DOHH2 (cell line): ENCODE measurements around the gene PC.

Experiments
- H3F3A ChIP-seq: fragments of 200-600 bp; sonication (generic), shearing (Covaris generic); 2 replicates; pipeline ENCODE4 v1.6.0; 2016; ENCODE audit warnings: antibody characterized with exemption, mild to moderate bottlenecking; ENCODE audit not compliant: control insufficient read depth, insufficient read depth
- H3K27ac ChIP-seq: fragments of 200-600 bp; sonication (generic); 2 replicates; pipeline ENCODE4 v1.5.1; 2014; ENCODE audit warnings: low read depth, mild to moderate bottlenecking, low read length, moderate library complexity
- H3K27me3 ChIP-seq: fragments of 200-600 bp; sonication (generic); 2 replicates; pipeline ENCODE4 v1.6.1; 2014; ENCODE audit warnings: mild to moderate bottlenecking, low read length, mixed read lengths; ENCODE audit not compliant: control insufficient read depth
- H3K36me3 ChIP-seq: fragments of 200-600 bp; sonication (generic); 2 replicates; pipeline ENCODE4 v1.6.1; 2014; ENCODE audit warnings: mild to moderate bottlenecking, low read length, moderate library complexity, mixed read lengths; ENCODE audit not compliant: control insufficient read depth
- H3K4me1 ChIP-seq: fragments of 200-600 bp; sonication (generic); 2 replicates; pipeline ENCODE4 v1.6.1; 2014; ENCODE audit warnings: mild to moderate bottlenecking, low read length, mixed read lengths; ENCODE audit not compliant: control insufficient read depth
- H3K4me2 ChIP-seq: fragments of 200-600 bp; sonication (generic); 2 replicates; pipeline ENCODE4 v1.6.0; 2014; ENCODE audit warnings: mild to moderate bottlenecking, low read length, moderate library complexity
- H3K4me3 ChIP-seq: fragments of 200-600 bp; sonication (generic); 2 replicates; pipeline ENCODE4 v1.5.1; 2014; ENCODE audit warnings: mild to moderate bottlenecking, low read length, mixed read lengths
- H3K79me2 ChIP-seq: fragments of 200-600 bp; sonication (generic); 2 replicates; pipeline ENCODE4 v1.6.1; 2014; ENCODE audit warnings: mild to moderate bottlenecking, low read length, mixed read lengths; ENCODE audit not compliant: control insufficient read depth
- H3K9me2 ChIP-seq: fragments of 200-600 bp; sonication (generic); replicated peaks from 2 replicates; pipeline ENCODE4 v1.6.1; 2014; ENCODE audit warnings: mild to moderate bottlenecking, low read length, mixed read lengths; ENCODE audit not compliant: control insufficient read depth
- H3K9me3 ChIP-seq: fragments of 200-600 bp; sonication (generic); 2 replicates; pipeline ENCODE4 v1.6.1; 2014; ENCODE audit warnings: antibody characterized with exemption, low read length, mixed read lengths; ENCODE audit not compliant: control insufficient read depth, insufficient read depth
- H4K20me1 ChIP-seq: fragments of 200-600 bp; sonication (generic); 2 replicates; pipeline ENCODE4 v1.6.0; 2014; ENCODE audit warnings: low read depth, mild to moderate bottlenecking, antibody characterized with exemption, low read length, moderate library complexity; ENCODE audit not compliant: control insufficient read depth, insufficient read depth
- CTCF ChIP-seq: fragments of 200-600 bp; sonication (generic); IDR thresholded peaks from one replicate; pipeline ENCODE4 v1.5.1; 2014; ENCODE audit warnings: antibody characterized with exemption, mild to moderate bottlenecking, low read depth, low read length; ENCODE audit not compliant: poor library complexity, severe bottlenecking
- EZH2phosphoT487 ChIP-seq: fragments of 200-600 bp; sonication (generic); IDR thresholded peaks from 2 replicates; pipeline ENCODE4 v1.6.1; 2017; ENCODE audit warnings: borderline replicate concordance, mild to moderate bottlenecking, antibody characterized with exemption, low read length, moderate library complexity, mixed read lengths

Gene PC

GRCh38 chr11:66891851-66892660 is 66.1 kb downstream of the PC start:
- TF ChIP-seq CTCF (no peak), EZH2phosphoT487 (no peak)
- Histone ChIP-seq H3K4me1 (peaks cover 7% of the 10 kb centered on the region), H3K4me2 (no peak overlapping the region), H3K36me3 (no peaks in the 10 kb centered on the region), H3K4me3 (no peak overlapping the region), H3K9me2 (no peaks in the 10 kb centered on the region), H4K20me1 (no peaks in the 10 kb centered on the region), H3K79me2 (no peaks in the 10 kb centered on the region), H3K27me3 (peaks cover 27% of the 10 kb centered on the region), H3K27ac (no peak overlapping the region), H3F3A (no peaks in the 10 kb centered on the region), H3K9me3 (no peaks in the 10 kb centered on the region)

GRCh38 chr11:66889960-66890359 is 68.2 kb downstream of the PC start:
- Histone ChIP-seq H3K79me2 (no peaks in the 10 kb centered on the region), H3K36me3 (no peaks in the 10 kb centered on the region), H3K4me2 (no peak overlapping the region), H3K4me1 (peaks cover 7% of the 10 kb centered on the region), H4K20me1 (no peaks in the 10 kb centered on the region), H3K9me3 (no peaks in the 10 kb centered on the region), H3K4me3 (no peak overlapping the region), H3K9me2 (no peaks in the 10 kb centered on the region), H3K27me3 (peaks cover 15% of the 10 kb centered on the region), H3F3A (no peaks in the 10 kb centered on the region), H3K27ac (no peak overlapping the region)
- TF ChIP-seq EZH2phosphoT487 (no peak), CTCF (no peak)

- no peaks in the 10 kb centered on the region for H3K9me2 ChIP-seq
- H3K27ac ChIP-seq: no peak overlapping the region
- no peaks in the 10 kb centered on the region for H3K36me3 ChIP-seq
- no peak overlapping the region for H3K4me3 ChIP-seq
- no peaks in the 10 kb centered on the region for H3K79me2 ChIP-seq
- H3K27me3 ChIP-seq: peaks cover 9% of the 10 kb centered on the region
- H3K4me1 ChIP-seq: peaks cover 7% of the 10 kb centered on the region
- H3F3A ChIP-seq: no peaks in the 10 kb centered on the region
- H3K4me2 ChIP-seq: no peak overlapping the region
- H4K20me1 ChIP-seq: no peaks in the 10 kb centered on the region
- no peaks in the 10 kb centered on the region for H3K9me3 ChIP-seq
- TF ChIP-seq CTCF (no peak), EZH2phosphoT487 (no peak)
Measured at GRCh38 chr11:66888282-66888681, 69.9 kb downstream of the PC start.
